Adipose tissue (tissue), 3 donors: ENCODE results near the gene HEATR1. TPM values are rescaled to one million over a fixed set of nuclear protein-coding genes. Genes with fewer than 3 reads are reported as not detected.

ENCODE experiments used
- H3K27ac ChIP-seq: one replicate; pipeline ENCODE4 v1.5.1; 2013; ENCODE audit warnings: low read depth, low read length
- WGBS, 3 donors: extraction: QIAGEN DNeasy Blood & Tissue Kit; methylation state at CpG; one replicate each; pipeline ENCODE4 v1.1.7; 2013; 5-methylcytosine and 5-hydroxymethylcytosine counted together
- polyA plus RNA-seq, 3 donors: library from polyadenylated mRNA; stranded (reverse); fragments of 200-250 nt; gene quantifications; one replicate each; pipeline ENCODE4 v1.2.3, GENCODE V29; 2013
- donor health status: healthy with polysubstance abuse.
- donor health status: Bipolar disorder and iron deficiency.
- donor health status: healthy.

Gene HEATR1
- polyA plus RNA-seq, 3 donors = 4.8 to 8.6 (median 6.0) TPM

- 25 to 57% (median 26%) methylated on average over 1 of the region's 1 CpG for WGBS, 3 donors
- H3K27ac ChIP-seq = no peak overlapping the region
Measured at GRCh38 chr1:236552901-236553300, 51.4 kb downstream of the HEATR1 start.

- 76 to 88% (median 86%) methylated on average over 6 of the region's 6 CpGs for WGBS, 3 donors
- no peak overlapping the region for H3K27ac ChIP-seq
Measured at GRCh38 chr1:236552096-236552495, 52.2 kb downstream of the HEATR1 start.

DNA sequence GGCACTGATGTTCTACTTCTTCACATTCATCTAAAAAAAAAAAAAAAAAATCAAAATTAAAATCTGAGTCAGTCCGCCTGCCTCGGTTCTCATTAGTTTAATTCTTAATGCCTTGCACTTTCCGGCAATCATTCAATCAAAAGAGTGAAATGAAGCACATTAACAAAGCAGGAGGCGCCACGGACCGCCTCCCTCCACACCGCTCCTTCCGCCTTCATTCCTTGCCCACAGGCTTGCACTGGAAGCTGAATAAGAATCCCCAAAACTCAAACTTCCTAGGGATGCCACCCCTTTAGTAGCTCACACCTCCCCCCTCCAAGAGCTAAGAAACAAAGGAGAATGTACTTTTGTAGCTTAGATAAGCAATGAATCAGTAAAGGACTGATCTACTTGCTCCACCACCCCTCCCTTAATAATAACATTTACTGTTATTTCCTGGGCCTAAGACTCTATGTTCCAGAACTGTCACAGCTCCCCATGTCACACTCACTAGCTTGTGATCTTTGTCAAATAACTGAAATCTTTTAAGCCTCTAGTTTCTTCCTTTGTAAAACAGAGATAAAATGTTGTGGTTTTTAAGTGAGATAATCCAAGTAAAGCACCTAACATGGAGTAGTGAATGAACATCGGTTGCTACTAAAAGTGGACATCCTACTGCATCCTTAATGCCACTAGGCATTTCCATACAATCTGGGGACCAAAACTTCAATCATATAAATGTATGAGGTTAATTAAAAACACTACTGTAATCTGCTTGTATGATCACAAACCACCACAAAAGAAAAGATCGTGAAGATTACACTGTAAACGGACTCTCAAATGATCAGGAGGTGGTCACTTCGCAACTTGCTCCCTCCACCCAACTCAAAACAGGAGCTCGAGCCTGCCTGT is 53.1 kb downstream of the HEATR1 start:
- 83 to 85% (median 84%) methylated on average over 13 of the region's 13 CpGs for WGBS, 3 donors
- no peak overlapping the region for H3K27ac ChIP-seq

DNA sequence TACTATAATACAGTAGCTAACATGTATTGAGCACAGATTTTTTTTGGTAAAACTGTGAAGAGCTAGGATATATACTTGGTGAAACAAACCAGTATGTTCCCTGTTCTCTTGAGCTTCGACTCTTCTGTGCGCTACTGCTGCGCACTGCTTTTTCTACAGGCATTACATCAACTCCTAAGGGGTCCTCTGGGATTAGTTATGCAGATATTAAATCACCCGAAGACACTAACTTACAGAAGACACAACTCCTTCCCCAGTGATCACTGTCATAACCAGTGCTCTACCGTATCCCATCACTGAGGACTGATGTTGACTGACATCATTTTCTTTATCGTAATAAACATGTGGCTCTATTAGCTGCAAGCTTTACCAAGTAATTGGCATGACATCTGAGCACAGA is 55.9 kb downstream of the HEATR1 start:
- WGBS, 3 donors = 76 to 88% (median 81%) methylated on average over 6 of the region's 6 CpGs

DNA sequence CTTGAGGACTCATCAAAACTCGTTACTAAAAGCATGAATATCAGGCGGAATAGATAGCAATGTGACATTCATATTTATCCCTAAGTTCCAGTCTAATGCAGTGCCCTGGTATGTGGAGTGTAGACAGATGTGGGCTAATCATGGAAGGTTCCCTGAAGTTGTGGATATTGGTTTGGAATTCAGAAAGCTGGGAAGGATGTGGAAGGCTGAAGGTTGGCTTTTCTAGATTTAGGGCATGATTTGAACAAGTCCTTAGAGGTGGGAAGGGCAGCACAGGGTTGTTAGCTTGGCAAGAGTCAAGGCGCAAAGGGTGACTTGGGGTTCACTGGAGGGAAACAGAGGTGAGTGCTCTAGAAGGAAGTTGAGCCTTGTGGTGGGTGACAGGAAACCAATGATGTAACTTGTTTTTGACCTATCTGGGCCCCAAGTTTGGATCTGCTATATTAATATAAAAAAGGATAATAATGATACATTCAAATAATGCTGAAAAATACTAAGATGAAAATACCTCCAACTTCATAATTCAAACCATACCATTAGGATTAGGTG is 58.6 kb downstream of the HEATR1 start:
- WGBS, 3 donors = 75 to 79% (median 77%) methylated on average over 3 of the region's 3 CpGs
- H3K27ac ChIP-seq = no peak overlapping the region

More for the DNA sequence above, 55.9 kb downstream of the HEATR1 start:
- H3K27ac ChIP-seq = no peak overlapping the region

GRCh38 chr1:236543065-236543669 is 61.1 kb downstream of the HEATR1 start:
- no peak overlapping the region for H3K27ac ChIP-seq
- WGBS, 3 donors = 68 to 79% (median 75%) methylated on average over 16 of the region's 16 CpGs

DNA sequence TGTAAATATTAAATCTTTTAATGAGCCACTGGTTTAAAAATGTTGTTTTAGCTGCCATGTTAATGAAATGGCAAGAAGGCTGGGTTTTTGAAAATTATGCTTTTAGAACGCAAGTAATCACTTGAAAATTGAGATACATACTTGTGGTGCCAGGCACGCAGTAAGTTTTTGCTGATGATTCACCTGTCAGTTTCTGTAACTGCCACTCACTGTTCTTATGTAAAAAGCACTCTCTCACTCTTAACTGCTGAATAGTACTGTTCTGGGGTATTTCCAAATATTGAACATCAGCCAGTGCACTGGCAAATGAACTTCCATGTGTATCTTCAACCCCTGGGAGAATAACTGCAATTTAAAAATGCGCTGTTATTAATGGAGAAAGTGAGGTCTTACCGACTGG is 62.6 kb downstream of the HEATR1 start:
- H3K27ac ChIP-seq = no peak overlapping the region
- WGBS, 3 donors = 92 to 97% (median 95%) methylated on average over 4 of the region's 4 CpGs

GRCh38 chr1:236540813-236541465 is 63.4 kb downstream of the HEATR1 start:
- H3K27ac ChIP-seq = no peak overlapping the region
- 82 to 90% (median 84%) methylated on average over 4 of the region's 4 CpGs for WGBS, 3 donors

- H3K27ac ChIP-seq = no peak overlapping the region
Measured at GRCh38 chr1:236536540-236536939, 67.8 kb downstream of the HEATR1 start.

DNA sequence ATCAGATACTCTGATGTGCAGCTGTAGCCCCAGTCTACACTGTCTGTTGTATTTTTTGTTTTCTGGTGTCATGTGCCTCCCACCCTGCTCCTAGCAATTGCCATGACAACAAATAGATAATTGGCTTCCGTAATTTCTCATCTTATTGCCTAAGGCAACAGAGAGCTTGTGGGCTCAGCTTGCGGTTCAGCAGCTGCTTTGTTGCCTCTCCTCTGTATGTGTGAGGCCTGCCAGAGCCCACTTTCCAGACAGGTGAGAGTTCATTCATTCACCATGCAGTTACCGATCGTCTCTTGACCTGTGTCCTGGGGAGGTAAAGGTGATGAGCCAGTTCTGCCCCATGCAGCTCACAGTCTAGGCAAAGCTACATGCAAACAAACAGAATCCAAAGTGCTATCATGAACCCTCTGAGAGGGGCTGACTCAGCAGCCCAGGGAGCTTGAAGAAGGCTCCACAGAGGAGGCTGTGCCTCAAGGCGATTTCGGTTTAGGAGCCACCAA is 68.6 kb downstream of the HEATR1 start:
- 88 to 94% (median 89%) methylated on average over 6 of the region's 6 CpGs for WGBS, 3 donors
- H3K27ac ChIP-seq = no peak overlapping the region

More at GRCh38 chr1:236536540-236536939, 67.8 kb downstream of the HEATR1 start:
- 66 to 79% (median 75%) methylated on average over 5 of the region's 5 CpGs for WGBS, 3 donors

DNA sequence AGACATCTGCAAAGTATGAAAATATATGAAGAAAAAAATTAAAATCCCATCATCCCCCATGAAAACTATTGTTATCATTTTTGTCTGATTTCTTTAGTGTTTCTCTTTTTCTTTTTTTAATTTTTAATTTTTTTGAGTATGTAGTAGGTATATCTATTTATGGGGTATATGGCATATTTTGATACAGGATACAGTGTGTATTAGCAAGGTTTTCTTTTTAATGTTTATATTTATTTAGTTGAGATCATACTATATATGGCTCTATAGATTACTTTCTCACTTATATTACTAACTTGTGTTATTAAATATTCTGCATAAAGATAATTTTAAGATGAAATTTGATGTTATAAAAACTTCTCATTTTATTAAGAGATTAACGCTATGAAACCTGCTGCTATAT is 69.1 kb downstream of the HEATR1 start:
- H3K27ac ChIP-seq = no peak overlapping the region
- 93 to 97% (median 97%) methylated on average over 1 of the region's 1 CpG for WGBS, 3 donors

DNA sequence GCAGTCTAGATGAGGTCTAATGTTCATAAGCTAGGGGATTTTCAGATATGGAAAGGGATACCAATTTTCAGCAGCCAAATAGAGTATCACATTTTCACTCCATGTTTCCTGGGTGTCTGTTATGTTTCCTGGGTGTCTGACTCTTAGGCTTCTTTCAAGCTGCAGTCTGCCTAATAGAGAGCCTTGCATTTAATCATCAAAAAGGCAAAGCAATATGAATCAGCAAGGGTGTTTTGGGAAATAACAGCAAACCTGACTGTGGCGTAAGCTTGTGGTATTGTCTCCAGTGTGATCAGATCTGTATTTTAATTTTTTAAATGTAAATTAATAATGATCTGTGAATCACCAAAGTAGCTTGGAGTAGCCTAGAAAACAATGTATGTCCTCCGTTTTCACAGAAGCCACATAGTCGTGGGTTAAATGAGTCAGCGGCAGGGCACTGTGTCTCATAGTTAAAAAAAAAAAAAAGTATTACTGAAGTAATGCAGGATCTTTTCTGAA is 70.1 kb downstream of the HEATR1 start:
- no peak overlapping the region for H3K27ac ChIP-seq
- 79 to 85% (median 80%) methylated on average over 4 of the region's 4 CpGs for WGBS, 3 donors

GRCh38 chr1:236532850-236533249 is 71.5 kb downstream of the HEATR1 start:
- WGBS, 3 donors = 75 to 87% (median 85%) methylated on average over 4 of the region's 4 CpGs
- no peak overlapping the region for H3K27ac ChIP-seq

GRCh38 chr1:236530959-236531358 is 73.4 kb downstream of the HEATR1 start:
- 57 to 81% (median 63%) methylated on average over 5 of the region's 5 CpGs for WGBS, 3 donors
- no peak overlapping the region for H3K27ac ChIP-seq

DNA sequence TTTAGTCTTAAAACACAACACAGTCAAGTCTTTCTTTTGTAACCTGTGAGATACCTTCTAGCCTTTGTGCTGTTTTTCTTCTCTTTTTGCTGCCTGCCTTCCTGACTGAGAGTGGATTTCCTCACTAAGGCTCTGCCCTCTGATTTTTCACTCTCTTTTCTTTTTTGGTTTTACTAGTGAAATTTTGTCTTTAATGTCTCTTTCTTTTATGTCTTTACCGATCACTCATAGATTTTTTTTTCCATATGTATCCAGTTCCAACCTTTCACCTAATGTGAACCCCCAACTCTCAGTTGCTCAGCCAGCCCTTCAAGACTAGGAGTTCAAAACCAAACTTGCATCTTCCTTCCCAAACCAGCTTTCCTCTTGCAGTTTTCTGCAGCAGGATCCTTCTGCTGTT is 74.0 kb downstream of the HEATR1 start:
- WGBS, 3 donors = 86 to 92% (median 87%) methylated on average over 1 of the region's 1 CpG
- no peak overlapping the region for H3K27ac ChIP-seq

DNA sequence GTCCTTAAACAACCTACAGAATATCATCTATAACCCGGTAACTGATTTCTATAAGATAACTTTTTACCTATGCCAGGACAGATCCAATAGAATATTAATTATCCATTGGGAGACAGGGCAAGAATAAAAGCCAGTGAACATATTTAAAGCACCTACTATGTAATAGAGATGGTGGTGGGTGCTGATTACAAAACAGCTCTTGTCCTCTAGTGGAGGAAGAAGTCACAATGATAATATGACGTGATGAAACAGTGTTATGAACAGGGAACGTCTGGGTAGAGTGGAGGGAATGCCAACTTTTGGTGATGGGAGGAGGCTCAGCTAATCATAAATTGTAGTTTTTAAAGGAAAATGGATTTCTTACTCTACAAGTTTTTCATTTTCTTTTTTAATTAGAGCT is 78.2 kb downstream of the HEATR1 start:
- 61 to 83% (median 69%) methylated on average over 3 of the region's 3 CpGs for WGBS, 3 donors
- H3K27ac ChIP-seq = no peak overlapping the region

DNA sequence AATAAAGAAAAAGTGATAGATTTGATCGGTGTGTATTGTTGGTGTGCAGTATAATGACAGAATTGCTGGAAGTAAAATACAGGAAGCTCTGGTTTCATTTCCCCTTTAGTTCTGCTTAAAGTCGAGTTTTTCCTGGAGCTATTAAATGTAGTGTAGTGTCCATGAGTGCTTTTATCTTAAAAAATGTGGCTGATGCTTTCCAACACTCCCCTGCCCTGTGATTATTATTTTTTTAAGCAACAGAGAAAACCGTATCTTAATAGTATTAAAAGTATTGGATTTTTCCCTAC is 79.5 kb downstream of the HEATR1 start:
- H3K27ac ChIP-seq = no peak overlapping the region
- WGBS, 3 donors = 3 to 12% (median 7%) methylated on average over 3 of the region's 3 CpGs

DNA sequence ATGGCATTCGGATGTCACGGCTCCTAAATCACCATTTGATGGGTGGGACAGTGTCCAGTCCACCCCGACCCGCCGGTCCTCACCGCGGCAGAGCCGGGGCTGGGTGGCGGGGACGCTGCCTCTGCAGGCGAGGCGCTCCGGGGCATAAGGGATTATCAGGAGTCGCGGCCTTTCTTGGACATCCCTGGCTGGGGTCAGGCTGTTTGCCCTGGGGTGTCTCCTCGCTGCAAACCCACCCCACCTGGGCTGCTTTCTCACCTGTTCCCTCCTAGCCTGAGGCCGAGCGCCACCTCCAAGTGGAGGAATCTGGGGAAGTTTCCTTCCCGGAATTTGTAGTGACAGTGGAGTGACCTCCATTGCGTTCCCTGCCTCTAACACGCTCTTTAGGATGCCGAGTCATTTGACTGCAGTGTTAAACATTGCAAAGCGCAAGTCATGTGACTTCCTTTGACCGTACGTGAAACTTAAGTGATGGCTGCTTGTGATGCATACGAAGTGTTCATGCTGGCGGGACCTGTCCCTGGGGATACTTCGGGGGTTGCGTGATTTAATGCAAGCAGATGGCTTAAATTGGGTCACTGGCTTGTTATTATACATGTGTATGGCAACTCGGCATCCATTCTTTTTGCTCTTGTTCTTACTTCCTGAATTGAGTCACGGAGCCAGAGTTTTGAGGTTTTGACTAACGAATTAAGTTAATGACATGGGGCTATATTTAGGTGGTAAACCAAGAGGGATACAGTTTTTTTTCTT is 80.0 kb downstream of the HEATR1 start:
- 0% methylated on average over 32 of the region's 32 CpGs for WGBS, 3 donors

More for the DNA sequence above, 80.0 kb downstream of the HEATR1 start:
- H3K27ac ChIP-seq = peak overlapping the region; percentile 70
